HepG2 (cell line): ENCODE results near the gene GH2. TPM values are rescaled to one million over a fixed set of nuclear protein-coding genes. Genes with fewer than 3 reads are reported as not detected.

ENCODE experiments used
- CCAR2 ChIP-seq: fragments of 200-400 bp; formaldehyde crosslinking; optimal IDR thresholded peaks from 2 replicates; pipeline ENCODE3; 2018; ENCODE audit warnings: low read depth, mild to moderate bottlenecking, low read length, moderate library complexity
- DRAP1 ChIP-seq: IDR thresholded peaks from 2 replicates; pipeline ENCODE4 v1.6.1; 2016; ENCODE audit warnings: missing genetic modification reagents, missing compliant biosample characterization
- FIP1L1 ChIP-seq: fragments of 200-400 bp; formaldehyde crosslinking; IDR thresholded peaks from 2 replicates; pipeline ENCODE4 v1.6.1; 2018; ENCODE audit warnings: low read depth, mild to moderate bottlenecking, low read length, moderate library complexity, borderline replicate concordance; ENCODE audit not compliant: insufficient read depth
- FOXA1 ChIP-seq, 2 experiments: fragments of 450-650 bp in 1 of 2; sonication (generic) in 1 of 2; formaldehyde crosslinking in 1 of 2; IDR thresholded peaks; 2 replicates each; pipeline versions ENCODE4 v1.4.0 to v1.6.1; 2016 to 2020; ENCODE audit warnings: missing genetic modification reagents in 1 of 2
- HHEX ChIP-seq: IDR thresholded peaks from 2 replicates; pipeline ENCODE4 v1.6.1; 2016; ENCODE audit warnings: control low read depth
- HMG20B ChIP-seq: conservative IDR thresholded peaks from 2 replicates; pipeline ENCODE4 v1.6.1; 2016; ENCODE audit warnings: missing genetic modification reagents, missing compliant biosample characterization
- HNRNPH1 ChIP-seq: fragments of 200-400 bp; formaldehyde crosslinking; optimal IDR thresholded peaks from 2 replicates; pipeline ENCODE3; 2017; ENCODE audit warnings: mild to moderate bottlenecking, low read depth, low read length
- HOXA5 ChIP-seq: sonication (generic); formaldehyde crosslinking; IDR thresholded peaks from 2 replicates; pipeline ENCODE4 v1.4.0; 2020; ENCODE audit warnings: missing genetic modification reagents
- MEF2D ChIP-seq: sonication (generic); formaldehyde crosslinking; IDR thresholded peaks from 2 replicates; pipeline ENCODE4 v1.5.1; 2020; ENCODE audit warnings: mild to moderate bottlenecking, missing genetic modification reagents
- MTA1 ChIP-seq: sonication (generic); formaldehyde crosslinking; IDR thresholded peaks from 2 replicates; pipeline ENCODE4 v1.4.0; 2020; ENCODE audit warnings: missing genetic modification reagents, mild to moderate bottlenecking, borderline replicate concordance
- MXI1 ChIP-seq: IDR thresholded peaks from 3 replicates; pipeline ENCODE4 v1.6.1; 2012; ENCODE audit warnings: low read depth, low read length, inconsistent platforms, borderline replicate concordance
- NFE2L1 ChIP-seq: sonication (generic); formaldehyde crosslinking; IDR thresholded peaks from 2 replicates; pipeline ENCODE4 v1.4.0; 2020; ENCODE audit warnings: missing genetic modification reagents, mild to moderate bottlenecking, borderline replicate concordance
- NFYC ChIP-seq: IDR thresholded peaks from 2 replicates; pipeline ENCODE4 v1.6.1; 2016; ENCODE audit warnings: missing genetic modification reagents, missing compliant biosample characterization
- ONECUT2 ChIP-seq: sonication (generic); formaldehyde crosslinking; IDR thresholded peaks from 2 replicates; pipeline ENCODE4 v1.4.0; 2020; ENCODE audit warnings: missing genetic modification reagents
- RAD51 ChIP-seq: fragments of 450-650 bp; IDR thresholded peaks from 2 replicates; pipeline ENCODE4 v1.6.1; 2016; ENCODE audit warnings: borderline replicate concordance
- SMAD9 ChIP-seq: sonication (generic); formaldehyde crosslinking; IDR thresholded peaks from 2 replicates; pipeline ENCODE4 v1.5.1; 2020; ENCODE audit warnings: mild to moderate bottlenecking, missing genetic modification reagents
- TP53 ChIP-seq: sonication (generic); formaldehyde crosslinking; conservative IDR thresholded peaks from 2 replicates; pipeline ENCODE4 v1.4.0; 2020; ENCODE audit warnings: missing genetic modification reagents
- ZBTB42 ChIP-seq: sonication (generic); formaldehyde crosslinking; IDR thresholded peaks from 2 replicates; pipeline ENCODE4 v1.5.0; 2020; ENCODE audit warnings: mild to moderate bottlenecking, missing genetic modification reagents
- ZNF256 ChIP-seq: sonication (generic); formaldehyde crosslinking; conservative IDR thresholded peaks from 2 replicates; pipeline ENCODE4 v1.4.0; 2020; ENCODE audit warnings: missing genetic modification reagents
- ZNF329 ChIP-seq: sonication (generic); formaldehyde crosslinking; IDR thresholded peaks from 2 replicates; pipeline ENCODE4 v1.9.0; 2021; ENCODE audit warnings: low read depth, mild to moderate bottlenecking, missing genetic modification reagents
- ZNF460 ChIP-seq: sonication (generic); formaldehyde crosslinking; IDR thresholded peaks from 2 replicates; pipeline ENCODE4 v1.5.1; 2020; ENCODE audit warnings: missing genetic modification reagents, mild to moderate bottlenecking, borderline replicate concordance
- ZNF496 ChIP-seq: sonication (generic); formaldehyde crosslinking; IDR thresholded peaks from 2 replicates; pipeline ENCODE4 v1.8.1; 2023; ENCODE audit warnings: mild to moderate bottlenecking, moderate library complexity, missing genetic modification reagents; ENCODE audit not compliant: insufficient replicate concordance
- ZNF546 ChIP-seq: sonication (generic); formaldehyde crosslinking; conservative IDR thresholded peaks from 2 replicates; pipeline ENCODE4 v1.8.1; 2023; ENCODE audit warnings: mild to moderate bottlenecking, missing genetic modification reagents
- ZNF562 ChIP-seq: sonication (generic); formaldehyde crosslinking; IDR thresholded peaks from 2 replicates; pipeline ENCODE4 v1.8.0; 2022; ENCODE audit warnings: missing genetic modification reagents, borderline replicate concordance
- ZNF724P ChIP-seq: sonication (generic); formaldehyde crosslinking; IDR thresholded peaks from 2 replicates; pipeline ENCODE4 v1.8.0; 2022; ENCODE audit warnings: missing genetic modification reagents, borderline replicate concordance
- ZNF83 ChIP-seq: sonication (generic); formaldehyde crosslinking; IDR thresholded peaks from 2 replicates; pipeline ENCODE4 v1.4.0; 2020; ENCODE audit warnings: missing genetic modification reagents, mild to moderate bottlenecking, borderline replicate concordance
- ZSCAN21 ChIP-seq: sonication (generic); formaldehyde crosslinking; IDR thresholded peaks from 2 replicates; pipeline ENCODE4 v1.8.0; 2022; ENCODE audit warnings: mild to moderate bottlenecking, missing genetic modification reagents, moderate library complexity, borderline replicate concordance
- polyA plus RNA-seq, 8 experiments: library from polyadenylated mRNA; depleted of rRNA in 3 of 8; stranded (reverse) in 7 of 8; unstranded in 1 of 8; fragments of >200 nt; fragmentation: Illumina TruSeq in 4 of 8; extraction: Trizol in 4 of 8; gene quantifications; 2 replicates each; pipeline versions ENCODE4 v1.2.1 to v1.2.3, GENCODE V29; 2011 to 2016; ENCODE audit warnings: low read depth in 4 of 8, missing spikeins in 1 of 8, mixed read lengths in 1 of 8; ENCODE audit not compliant: insufficient read depth in 1 of 8
- total RNA-seq, 5 experiments: library from RNA; depleted of rRNA; stranded (reverse); fragments of >200 nt; fragmentation: Illumina TruSeq; extraction: Trizol; gene quantifications; 2 replicates each; pipeline ENCODE4 v1.2.3, GENCODE V29; 2016; ENCODE audit warnings: low read depth in 1 of 5
- TF ChIP-seq, protein P1 (sequence below): sonication (generic); formaldehyde crosslinking; IDR thresholded peaks from 2 replicates; pipeline ENCODE4 v1.5.0; 2020; ENCODE audit warnings: mild to moderate bottlenecking, missing genetic modification reagents, borderline replicate concordance
- TF ChIP-seq, protein P2 (sequence below): sonication (generic); formaldehyde crosslinking; IDR thresholded peaks from 2 replicates; pipeline ENCODE4 v1.4.0; 2020; ENCODE audit warnings: missing genetic modification reagents

The GH2 gene
- total and polyA plus RNA-seq, 2 of the 13 experiments (the other 11 are each of a cell fraction or from before 2014, with no cell fraction given) = not detected

- TF ChIP-seq HNRNPH1 = no peak
- TF ChIP-seq HHEX (CRISPR knock-in tag) = no peak
- no peak for TF ChIP-seq SMAD9 (CRISPR knock-in tag)
- TF ChIP-seq ZNF724P = no peak
- TF ChIP-seq ZNF546 (CRISPR knock-in tag) = no peak
- no peak for TF ChIP-seq ZNF329 (CRISPR knock-in tag)
- TF ChIP-seq ZNF256 = no peak
- no peak for TF ChIP-seq RAD51
- TF ChIP-seq HMG20B (CRISPR knock-in tag) = no peak
- TF ChIP-seq, protein P1, sequence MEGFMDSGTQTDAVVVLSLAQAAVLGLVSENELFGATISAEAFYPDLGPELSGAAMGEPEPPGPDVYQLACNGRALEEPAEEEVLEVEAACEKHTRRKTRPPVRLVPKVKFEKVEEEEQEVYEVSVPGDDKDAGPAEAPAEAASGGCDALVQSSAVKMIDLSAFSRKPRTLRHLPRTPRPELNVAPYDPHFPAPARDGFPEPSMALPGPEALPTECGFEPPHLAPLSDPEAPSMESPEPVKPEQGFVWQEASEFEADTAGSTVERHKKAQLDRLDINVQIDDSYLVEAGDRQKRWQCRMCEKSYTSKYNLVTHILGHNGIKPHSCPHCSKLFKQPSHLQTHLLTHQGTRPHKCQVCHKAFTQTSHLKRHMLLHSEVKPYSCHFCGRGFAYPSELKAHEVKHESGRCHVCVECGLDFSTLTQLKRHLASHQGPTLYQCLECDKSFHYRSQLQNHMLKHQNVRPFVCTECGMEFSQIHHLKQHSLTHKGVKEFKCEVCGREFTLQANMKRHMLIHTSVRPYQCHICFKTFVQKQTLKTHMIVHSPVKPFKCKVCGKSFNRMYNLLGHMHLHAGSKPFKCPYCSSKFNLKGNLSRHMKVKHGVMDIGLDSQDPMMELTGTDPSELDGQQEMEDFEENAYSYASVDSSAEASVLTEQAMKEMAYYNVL = no peak
- TF ChIP-seq HOXA5 (CRISPR knock-in tag) = no peak
- TF ChIP-seq FIP1L1 = no peak
- TF ChIP-seq TP53 (CRISPR knock-in tag) = no peak
- no peak for TF ChIP-seq ZBTB42 (CRISPR knock-in tag)
- no peak for TF ChIP-seq FOXA1 (IDR thresholded peaks at IDR 0.05)
- no peak for TF ChIP-seq FOXA1 (CRISPR knock-in tag; IDR thresholded peaks at IDR 0.05)
- no peak for TF ChIP-seq ZNF496 (CRISPR knock-in tag)
- no peak for TF ChIP-seq NFE2L1
- TF ChIP-seq CCAR2 = no peak
- no peak; the same call in 2 of the 3 replicates for TF ChIP-seq MXI1
- no peak for TF ChIP-seq ZNF83
- no peak for TF ChIP-seq ZSCAN21
- TF ChIP-seq ONECUT2 (CRISPR knock-in tag) = no peak
- no peak for TF ChIP-seq DRAP1 (CRISPR knock-in tag)
- no peak for TF ChIP-seq ZNF562 (CRISPR knock-in tag)
- no peak for TF ChIP-seq MEF2D (CRISPR knock-in tag)
- peak; percentile 80 for TF ChIP-seq NFYC (CRISPR knock-in tag)
- TF ChIP-seq, protein P2, sequence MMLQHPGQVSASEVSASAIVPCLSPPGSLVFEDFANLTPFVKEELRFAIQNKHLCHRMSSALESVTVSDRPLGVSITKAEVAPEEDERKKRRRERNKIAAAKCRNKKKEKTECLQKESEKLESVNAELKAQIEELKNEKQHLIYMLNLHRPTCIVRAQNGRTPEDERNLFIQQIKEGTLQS (CRISPR knock-in tag) = no peak
- 0 out of 2 replicates have a peak, but pooled peaks have one; percentile 1 for TF ChIP-seq MTA1
- TF ChIP-seq ZNF460 = no peak; the same call in 1 of the 2 replicates
These were observed 32.7 kb downstream of the GH2 start (continued) for GRCh38 chr17:63848834-63849689.
